HG03097 (cell line): ENCODE data around the gene FBL.

Experiments used
- ATAC-seq: cut with Tn5 transposase; IDR thresholded peaks from one replicate; pipeline ENCODE4 v1.9.1; 2021; ENCODE audit not compliant: unreplicated experiment, low FRiP score

The FBL gene

GRCh38 chr19:39843919-39844793 is 2.0 kb downstream of the FBL start:
- no peak for ATAC-seq

- ATAC-seq = no peak
Measured at GRCh38 chr19:39842693-39843435, 3.3 kb downstream of the FBL start.

- ATAC-seq = no peak
Measured at GRCh38 chr19:39841041-39841440, 5.1 kb downstream of the FBL start.

GRCh38 chr19:39840492-39840891 is 5.7 kb downstream of the FBL start:
- ATAC-seq = no peak

GRCh38 chr19:39839678-39840327 is 6.4 kb downstream of the FBL start:
- no peak for ATAC-seq

- no peak for ATAC-seq
Measured at GRCh38 chr19:39838569-39838968, 7.6 kb downstream of the FBL start.

- ATAC-seq = no peak
Measured at GRCh38 chr19:39837978-39838377, 8.2 kb downstream of the FBL start.

GRCh38 chr19:39834287-39834841 is 11.8 kb downstream of the FBL start:
- ATAC-seq = peak; percentile 42

- ATAC-seq = peak; percentile 69
Measured at GRCh38 chr19:39833464-39834286, 12.5 kb downstream of the FBL start, which contains the start of gene DYRK1B. Gene DYRK1B (minus strand): TSS chr19:39834162. CDS start chr19:39831867, 2,295 bp downstream.

GRCh38 chr19:39833160-39833463 is 13.1 kb downstream of the FBL start:
- peak; percentile 10 for ATAC-seq

- ATAC-seq = no peak
Measured at GRCh38 chr19:39832341-39833083, 13.7 kb downstream of the FBL start.

- no peak for ATAC-seq
Measured at GRCh38 chr19:39831679-39832078, 14.5 kb downstream of the FBL start.

GRCh38 chr19:39830847-39831246 is 15.3 kb downstream of the FBL start:
- no peak for ATAC-seq

- no peak for ATAC-seq
Measured at GRCh38 chr19:39830406-39830805, 15.8 kb downstream of the FBL start.

GRCh38 chr19:39829702-39830275 is 16.4 kb downstream of the FBL start:
- ATAC-seq = no peak

GRCh38 chr19:39828654-39829032 is 17.5 kb downstream of the FBL start:
- ATAC-seq = no peak

- no peak for ATAC-seq
Measured at GRCh38 chr19:39828015-39828653, 18.0 kb downstream of the FBL start.

GRCh38 chr19:39827216-39827615 is 19.0 kb downstream of the FBL start:
- no peak for ATAC-seq
